ENCODE results near the gene KCNN4. TPM values are rescaled to one million over a fixed set of nuclear protein-coding genes. Genes with fewer than 3 reads are reported as not detected.
"Not testable (repeated sequence)": the region's sequence is repeated elsewhere in the genome, so short reads cannot be mapped to it uniquely, and the experiment has no call there.

The KCNN4 gene
- total RNA-seq, 2 experiments from 2014 or later: 28.8 to 31.9 TPM

GRCh38 chr19:43812259-43812658, 31.5 kb upstream of the KCNN4 start:
- Mint-ChIP-seq H3K4me3 (no peak overlapping the region), H3K27ac (no peak overlapping the region), H3K27me3 (ENCODE audit: low read depth) (peaks cover 11% of the 10 kb centered on the region), H3K9me3 (ENCODE audit: insufficient read depth) (no peaks in the 10 kb centered on the region), H3K36me3 (ENCODE audit: low read depth) (no peaks in the 10 kb centered on the region), H3K4me1 (ENCODE audit: low read depth) (no peaks in the 10 kb centered on the region)
- ChIA-PET CTCF (interaction anchor here (1.1 kb wide), 1 partner anchor 15 kb away, joined by 3 read pairs; the partner anchor contains the start of gene ZNF283), POLR2A (no interaction called here)
- ATAC-seq (no peak), DNase-seq (no peak)

DNA sequence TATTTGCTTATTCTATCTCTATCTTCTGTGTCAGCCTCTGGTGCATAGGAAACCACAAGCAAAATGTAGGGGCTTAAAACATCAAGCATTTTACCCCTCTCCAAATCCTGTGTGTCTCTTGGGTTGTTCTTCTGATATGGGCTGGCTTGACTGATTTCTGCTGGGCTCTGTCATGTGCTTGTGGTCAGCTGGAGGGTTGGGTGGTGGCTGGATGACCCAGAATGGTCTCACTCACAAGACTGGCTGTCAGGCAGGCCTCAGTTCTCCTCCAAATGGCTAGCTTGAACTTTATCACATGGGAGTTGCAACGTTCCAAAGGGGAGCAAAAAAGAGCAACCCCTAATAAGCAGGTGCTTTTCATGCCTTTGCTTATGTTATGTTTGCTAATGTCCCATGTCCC, 31.1 kb upstream of the KCNN4 start:
- ChIA-PET POLR2A (interaction anchor here (0.7 kb wide), 1 partner anchor 174 kb away, joined by 3 read pairs; no protein-coding TSS in a partner anchor), CTCF (interaction anchor here (1.1 kb wide), 1 partner anchor 16 kb away, joined by 3 read pairs; the partner anchor contains the start of gene ZNF283)
- Mint-ChIP-seq H3K27ac (no peak overlapping the region), H3K4me3 (no peak overlapping the region), H3K36me3 (ENCODE audit: low read depth) (no peaks in the 10 kb centered on the region), H3K27me3 (ENCODE audit: low read depth) (peaks cover 8% of the 10 kb centered on the region), H3K9me3 (ENCODE audit: insufficient read depth) (no peaks in the 10 kb centered on the region), H3K4me1 (ENCODE audit: low read depth) (no peaks in the 10 kb centered on the region)
- no peak for DNase-seq
- ATAC-seq: no peak

DNA sequence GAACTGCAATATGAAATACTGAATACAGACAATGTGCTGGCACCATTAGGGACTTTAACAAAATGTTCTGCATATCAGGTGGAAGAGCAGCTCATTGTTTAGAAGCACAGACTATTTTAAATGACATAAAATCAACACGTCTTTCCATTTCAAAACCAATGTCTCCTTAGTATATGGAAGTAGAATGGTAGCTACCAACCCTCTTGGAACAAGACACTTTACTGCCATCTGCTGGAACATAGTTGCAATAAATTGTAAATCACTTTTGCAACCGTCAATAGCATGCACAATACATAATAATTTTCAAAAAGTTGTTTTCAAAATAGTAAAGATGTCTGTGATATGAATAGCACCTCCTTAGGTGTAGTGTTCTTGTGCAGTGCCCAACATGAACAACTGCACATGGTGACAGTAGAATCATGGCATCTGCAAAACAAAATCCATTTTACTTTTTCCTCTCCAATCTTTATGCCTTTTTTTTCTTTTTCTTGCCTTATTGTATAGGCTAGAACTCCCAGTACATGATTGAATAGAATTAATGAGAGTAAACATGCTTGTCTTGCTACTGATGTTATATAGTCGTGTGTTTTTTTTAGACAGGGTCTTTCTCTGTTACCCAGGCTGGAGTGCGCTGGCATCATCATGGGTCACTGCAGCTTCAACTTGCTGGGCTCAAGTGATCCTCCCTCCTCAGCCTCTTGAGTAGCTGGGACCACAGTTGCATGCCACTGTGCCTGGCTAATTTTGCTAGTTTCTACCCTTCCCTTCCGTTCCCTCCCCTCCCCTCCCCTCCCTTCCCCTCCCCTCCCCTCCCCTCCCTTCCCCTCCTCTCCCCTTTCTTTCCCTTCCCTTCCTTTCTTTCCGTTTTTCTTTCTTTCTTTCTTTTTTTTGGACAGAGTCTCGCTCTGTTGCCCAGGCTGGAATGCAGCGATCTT, 29.3 kb upstream of the KCNN4 start:
- peak; percentile 57 for ATAC-seq

DNA sequence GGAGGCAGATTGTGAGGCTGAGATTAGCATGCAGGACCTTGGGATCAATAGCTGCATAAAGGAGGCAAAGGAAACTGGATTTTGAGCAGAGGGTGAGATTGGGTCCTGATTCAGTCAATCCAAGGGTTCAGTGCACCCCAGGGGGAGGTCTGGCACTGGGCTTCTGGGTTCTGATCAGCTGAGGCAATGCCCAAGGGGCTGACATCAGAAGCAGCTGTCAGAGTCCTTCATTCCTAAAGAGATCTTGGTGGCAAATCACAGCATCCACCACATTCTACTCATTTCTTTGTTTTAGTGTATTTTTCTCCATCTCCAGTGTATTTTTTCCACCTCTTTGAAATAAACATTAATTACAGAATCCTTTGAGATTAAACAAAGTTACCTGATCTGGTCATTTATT, 26.9 kb upstream of the KCNN4 start:
- no peak for DNase-seq
- ATAC-seq: no peak
- Mint-ChIP-seq H3K4me1 (ENCODE audit: low read depth) (no peaks in the 10 kb centered on the region), H3K4me3 (no peak overlapping the region), H3K9me3 (ENCODE audit: insufficient read depth) (no peaks in the 10 kb centered on the region), H3K36me3 (ENCODE audit: low read depth) (no peaks in the 10 kb centered on the region), H3K27ac (no peak overlapping the region), H3K27me3 (ENCODE audit: low read depth) (peaks cover 14% of the 10 kb centered on the region)
- ChIA-PET CTCF (interaction anchor here (0.7 to 1.2 kb wide), 2 partner anchors 11 to 139 kb away, joined by 3 to 4 read pairs; no protein-coding TSS in a partner anchor), POLR2A (no interaction called here)

More for the DNA sequence above, 29.3 kb upstream of the KCNN4 start:
- Mint-ChIP-seq H3K4me3 (no peak overlapping the region), H3K9me3 (ENCODE audit: insufficient read depth) (no peaks in the 10 kb centered on the region), H3K36me3 (ENCODE audit: low read depth) (no peaks in the 10 kb centered on the region), H3K27ac (no peak overlapping the region), H3K4me1 (ENCODE audit: low read depth) (no peaks in the 10 kb centered on the region), H3K27me3 (ENCODE audit: low read depth) (peaks cover 12% of the 10 kb centered on the region)
- no peak for DNase-seq
- ChIA-PET CTCF (interaction anchor here (0.7 to 2.1 kb wide), 21 partner anchors 10 to 363 kb away, joined by 3 to 23 read pairs (median 4); partner anchors contain the start of genes ZNF283 and ZNF575), POLR2A (no interaction called here)

DNA sequence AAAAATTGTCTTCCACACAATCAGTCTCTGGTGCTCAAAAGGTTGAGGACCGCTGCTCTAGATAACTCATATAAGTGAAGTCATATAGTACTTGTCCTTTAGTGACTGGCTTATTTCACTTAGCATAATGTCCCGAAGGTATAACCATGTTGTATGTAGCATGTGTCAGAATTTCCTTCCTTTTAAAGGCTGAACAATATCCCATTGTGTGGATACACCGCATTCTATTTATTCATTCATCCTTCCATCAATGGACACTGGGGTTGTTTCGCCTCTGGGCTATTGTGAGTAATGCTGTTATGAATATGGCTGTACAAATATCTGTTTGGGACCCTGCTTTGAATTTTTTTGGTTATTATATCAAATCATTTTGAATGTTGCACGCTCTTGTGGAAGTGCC, 26.1 kb upstream of the KCNN4 start:
- CTCF ChIA-PET: interaction anchor here (0.7 to 1.2 kb wide), 3 partner anchors 10 to 138 kb away, joined by 3 read pairs; no protein-coding TSS in a partner anchor

DNA sequence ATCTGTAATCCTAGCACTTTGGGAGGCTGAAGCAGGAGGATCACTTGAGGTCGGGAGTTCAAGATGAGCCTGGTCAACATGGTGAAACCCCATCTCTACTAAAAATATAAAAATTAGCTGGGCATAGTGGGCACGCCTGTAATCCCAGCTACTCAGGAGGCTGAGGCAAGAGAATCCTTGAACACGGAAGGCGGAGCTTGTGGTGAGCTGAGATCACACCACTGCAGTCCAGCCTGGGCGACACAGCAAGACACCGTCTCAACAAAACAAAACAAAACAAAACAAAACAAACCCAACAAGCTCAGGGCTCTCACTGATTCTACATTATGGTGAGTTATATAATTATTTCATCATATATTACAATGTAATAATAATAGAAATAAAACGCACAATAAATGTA, 25.6 kb upstream of the KCNN4 start:
- H3K4me3 Mint-ChIP-seq; DNase-seq; POLR2A ChIA-PET; H3K4me1 Mint-ChIP-seq (ENCODE audit: low read depth); H3K36me3 Mint-ChIP-seq (ENCODE audit: low read depth); ATAC-seq; H3K9me3 Mint-ChIP-seq (ENCODE audit: insufficient read depth); H3K27ac Mint-ChIP-seq: not testable (repeated sequence)
- CTCF ChIA-PET: interaction anchor here (0.7 to 1.2 kb wide), 2 partner anchors 61 to 138 kb away, joined by 3 read pairs; no protein-coding TSS in a partner anchor
- H3K27me3 Mint-ChIP-seq (ENCODE audit: low read depth): peaks cover 12% of the 10 kb centered on the region

More for the DNA sequence above, 26.1 kb upstream of the KCNN4 start:
- ATAC-seq (no peak), DNase-seq (no peak)
- no peak overlapping the region for H3K27ac Mint-ChIP-seq
- H3K36me3 Mint-ChIP-seq (ENCODE audit: low read depth): no peaks in the 10 kb centered on the region
- peaks cover 14% of the 10 kb centered on the region for H3K27me3 Mint-ChIP-seq (ENCODE audit: low read depth)
- POLR2A ChIA-PET: no interaction called here
- no peak overlapping the region for H3K4me3 Mint-ChIP-seq
- no peaks in the 10 kb centered on the region for H3K4me1 Mint-ChIP-seq (ENCODE audit: low read depth)
- no peaks in the 10 kb centered on the region for H3K9me3 Mint-ChIP-seq (ENCODE audit: insufficient read depth)

GRCh38 chr19:43804432-43804831, 23.7 kb upstream of the KCNN4 start:
- Mint-ChIP-seq H3K9me3 (ENCODE audit: insufficient read depth) (no peaks in the 10 kb centered on the region), H3K36me3 (ENCODE audit: low read depth) (no peaks in the 10 kb centered on the region), H3K4me3 (no peak overlapping the region), H3K4me1 (ENCODE audit: low read depth) (no peaks in the 10 kb centered on the region), H3K27me3 (ENCODE audit: low read depth) (peaks cover 12% of the 10 kb centered on the region), H3K27ac (no peak overlapping the region)
- POLR2A ChIA-PET: no interaction called here
- CTCF ChIA-PET: no interaction called here
- ATAC-seq (no peak), DNase-seq (no peak)

GRCh38 chr19:43802216-43802951, 21.6 kb upstream of the KCNN4 start, which contains the start of gene LYPD5:
TSS of gene LYPD5 (minus strand) at chr19:43802447. CDS start at chr19:43802380, 67 bp downstream.
- H3K4me1 Mint-ChIP-seq (ENCODE audit: low read depth): peaks cover 16% of the 10 kb centered on the region
- peaks cover 8% of the 10 kb centered on the region for H3K27me3 Mint-ChIP-seq (ENCODE audit: low read depth)
- DNase-seq (no peak), ATAC-seq (no peak)
- POLR2A ChIA-PET: no interaction called here
- no peaks in the 10 kb centered on the region for H3K36me3 Mint-ChIP-seq (ENCODE audit: low read depth)
- H3K9me3 Mint-ChIP-seq (ENCODE audit: insufficient read depth): no peaks in the 10 kb centered on the region
- H3K27ac Mint-ChIP-seq: peak within 1 kb of the TSS; percentile 5
- CTCF ChIA-PET: no interaction called here
- no peak within 1 kb of the TSS for H3K4me3 Mint-ChIP-seq

DNA sequence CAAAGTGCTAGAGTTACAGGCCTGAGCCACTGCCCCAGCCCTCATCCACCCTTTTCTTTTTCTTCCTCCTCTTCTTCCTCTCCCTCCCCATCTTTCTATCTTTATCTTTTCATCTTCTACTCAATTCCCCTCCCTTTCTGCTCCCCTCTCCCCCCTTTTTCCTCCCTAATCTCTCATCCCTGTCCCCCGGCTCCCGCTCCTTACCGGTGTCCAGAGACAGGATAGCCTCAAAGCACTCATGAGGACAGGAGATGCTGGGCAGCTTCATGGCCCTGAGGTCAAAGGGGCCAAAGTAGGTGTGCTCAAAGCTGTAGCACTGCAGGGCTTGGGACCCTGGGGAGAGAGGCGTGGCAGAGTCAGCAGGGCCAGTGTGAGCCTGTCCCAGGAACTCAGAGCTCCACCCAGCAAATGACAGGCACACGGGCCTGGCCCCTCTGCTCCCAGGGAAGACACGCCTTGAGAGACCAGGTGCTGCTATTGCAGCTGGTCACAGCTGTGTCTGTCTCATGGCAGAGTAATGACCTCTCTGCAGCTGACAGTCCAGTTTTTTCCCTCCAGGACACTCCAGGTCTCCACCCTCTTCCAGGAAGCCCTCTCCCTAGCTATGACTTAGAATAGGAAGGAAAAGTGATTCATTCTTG, 18.8 kb upstream of the KCNN4 start:
- POLR2A ChIA-PET: no interaction called here
- Mint-ChIP-seq H3K4me3 (peak overlapping the region; percentile 73), H3K9me3 (ENCODE audit: insufficient read depth) (no peaks in the 10 kb centered on the region), H3K4me1 (ENCODE audit: low read depth) (peaks cover 19% of the 10 kb centered on the region), H3K27ac (no peak overlapping the region), H3K36me3 (ENCODE audit: low read depth) (peaks cover 4% of the 10 kb centered on the region), H3K27me3 (ENCODE audit: low read depth) (peaks cover 10% of the 10 kb centered on the region)
- ATAC-seq: no peak
- CTCF ChIA-PET: interaction anchor here (0.5 kb wide), 1 partner anchor 279 kb away, joined by 3 read pairs; no protein-coding TSS in a partner anchor
- DNase-seq: no peak

GRCh38 chr19:43798546-43799409, 18.0 kb upstream of the KCNN4 start:
- peaks cover 4% of the 10 kb centered on the region for H3K36me3 Mint-ChIP-seq (ENCODE audit: low read depth)
- peak overlapping the region; percentile 37 for H3K27ac Mint-ChIP-seq
- H3K4me3 Mint-ChIP-seq: peak overlapping the region; percentile 73
- H3K27me3 Mint-ChIP-seq (ENCODE audit: low read depth): peaks cover 14% of the 10 kb centered on the region
- ATAC-seq: peak; percentile 88
- H3K9me3 Mint-ChIP-seq (ENCODE audit: insufficient read depth): no peaks in the 10 kb centered on the region
- POLR2A ChIA-PET: no interaction called here
- peaks cover 19% of the 10 kb centered on the region for H3K4me1 Mint-ChIP-seq (ENCODE audit: low read depth)
- CTCF ChIA-PET: no interaction called here
- DNase-seq: peak; percentile 75
